Adrenal gland (tissue), 5 donors: Measurements from ENCODE around the gene BPIFB4.

Source experiments
- CTCF ChIP-seq, 6 experiments: fragments of 450-650 bp in 4 of 6; fragments of 200-600 bp in 2 of 6; sonication (generic) in 1 of 6; IDR thresholded peaks; 1 replicate in 5 of 6; 2 replicates in 1 of 6; pipeline versions ENCODE4 v1.5.1 to v1.8.0; 2016 to 2021; ENCODE audit warnings: antibody characterized with exemption in 6 of 6, mild to moderate bottlenecking in 2 of 6, moderate library complexity in 1 of 6
- POLR2A ChIP-seq, 2 donors: fragments of 450-650 bp; IDR thresholded peaks; one replicate each; pipeline ENCODE4 v1.6.1; 2017; ENCODE audit warnings: antibody characterized with exemption in 2 of 2, mild to moderate bottlenecking in 2 of 2, moderate library complexity in 1 of 2
- donor health status: DM: no; HTN: no; CAD: no.

GRCh38 chr20:33105316-33105924, 26.0 kb downstream of the BPIFB4 start:
- no peak for TF ChIP-seq CTCF (IDR thresholded peaks at IDR 0.05)
- TF ChIP-seq POLR2A (IDR thresholded peaks at IDR 0.05): no peak
